Natural killer cell (primary cell): Measurements from ENCODE around the gene CCDC124. TPM values are rescaled to one million over a fixed set of nuclear protein-coding genes. Genes with fewer than 3 reads are reported as not detected.

ENCODE experiments used
- ATAC-seq, 3 donors: fragments of 150-1000 bp in 2 of 3; fragments of 200-7000 bp in 1 of 3; cut with Tn5 transposase; 1 replicate in 1 of 3; 2 replicates in 2 of 3; pipeline ENCODE4 v1.10.0; 2021; ENCODE audit warnings: mild to moderate bottlenecking in 2 of 3, moderate library complexity in 2 of 3
- DNase-seq, 2 donors: peaks; one replicate each; pipeline versions ENCODE4 v3.0.0 to v3.0.0-alpha.2; 2013 to 2021; ENCODE audit warnings: mixed read lengths in 1 of 2
- H3K27ac ChIP-seq: one replicate; pipeline ENCODE4 v1.5.1; 2013; ENCODE audit warnings: mild to moderate bottlenecking, low read length
- H3K27me3 ChIP-seq: one replicate; pipeline ENCODE4 v1.6.1; 2013; ENCODE audit warnings: low read length; ENCODE audit not compliant: control insufficient read depth, insufficient read depth
- H3K36me3 ChIP-seq: one replicate; pipeline ENCODE4 v1.6.1; 2013; ENCODE audit warnings: low read length; ENCODE audit not compliant: control insufficient read depth, insufficient read depth
- H3K4me1 ChIP-seq: one replicate; pipeline ENCODE4 v1.6.1; 2013; ENCODE audit warnings: low read length; ENCODE audit not compliant: control insufficient read depth, insufficient read depth
- H3K4me3 ChIP-seq: one replicate; pipeline ENCODE4 v1.5.1; 2013; ENCODE audit warnings: low read length
- H3K9me3 ChIP-seq: one replicate; pipeline ENCODE4 v1.6.1; 2013; ENCODE audit warnings: low read length; ENCODE audit not compliant: control insufficient read depth, insufficient read depth
- H3K27ac Mint-ChIP-seq, 2 donors: one replicate each; pipeline ENCODE4 v1.8.0; 2022; ENCODE audit warnings: mild to moderate bottlenecking in 2 of 2, mixed read lengths in 2 of 2, moderate library complexity in 1 of 2
- H3K27me3 Mint-ChIP-seq, 2 donors: one replicate each; pipeline ENCODE4 v1.8.0; 2022; ENCODE audit warnings: low read depth in 2 of 2, mixed read lengths in 2 of 2
- H3K36me3 Mint-ChIP-seq: one replicate; pipeline ENCODE4 v1.8.0; 2022; ENCODE audit warnings: mixed read lengths
- H3K4me1 Mint-ChIP-seq, 2 donors: one replicate each; pipeline ENCODE4 v1.8.0; 2022; ENCODE audit warnings: mixed read lengths in 2 of 2
- H3K4me3 Mint-ChIP-seq: one replicate; pipeline ENCODE4 v1.8.0; 2022; ENCODE audit warnings: mild to moderate bottlenecking, moderate library complexity, mixed read lengths
- H3K9me3 Mint-ChIP-seq, 2 donors: one replicate each; pipeline ENCODE4 v1.8.0; 2022; ENCODE audit warnings: mixed read lengths in 2 of 2
- WGBS: methylation state at CpG from one replicate; pipeline ENCODE4 v1.1.7; 2013; ENCODE audit warnings: missing lambda C conversion rate; ENCODE audit not compliant: insufficient coverage; 5-methylcytosine and 5-hydroxymethylcytosine counted together
- intact Hi-C: fragments of 100-400 bp; cut with micrococcal nuclease; formaldehyde crosslinking; loops from one replicate; pipeline ENCODE4 v1.14.2; 2022
- total RNA-seq, 4 donors: library from RNA; stranded (reverse); fragments of 120-200 nt in 1 of 4; gene quantifications; one replicate each; pipeline versions ENCODE4 v1.2.3 to v1.2.4, GENCODE V29; 2013 to 2022
- TF ChIP-seq, protein P1 (sequence below): fragments of 200-600 bp; IDR thresholded peaks from one replicate; pipeline ENCODE4 v1.8.0; 2022; ENCODE audit warnings: antibody characterized with exemption

CCDC124 gene
- total RNA-seq, 3 donors from 2014 or later (not counting 1 experiment from before 2014, with no cell fraction given), result 32.6 to 37.6 (median 37.4) TPM

DNA sequence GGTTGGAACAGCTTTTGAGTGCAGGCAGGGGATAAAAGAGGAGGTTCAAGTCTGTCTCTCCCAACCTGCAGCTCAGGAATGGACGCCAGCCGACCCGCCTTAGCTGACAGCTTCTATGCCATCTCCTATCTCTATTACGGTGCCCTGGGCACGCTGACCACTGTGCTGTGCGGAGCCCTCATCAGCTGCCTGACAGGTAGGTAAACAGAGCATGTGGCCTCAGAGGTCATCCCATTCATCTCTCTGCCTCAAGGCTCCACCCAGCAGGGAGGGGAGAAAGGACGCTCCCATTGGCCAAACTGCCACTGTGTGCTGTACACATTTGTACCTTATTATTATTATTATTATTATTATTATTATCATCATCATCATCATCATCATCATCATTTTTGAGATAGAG lies 44.6 kb upstream of the CCDC124 start:
- TF ChIP-seq, protein P1, sequence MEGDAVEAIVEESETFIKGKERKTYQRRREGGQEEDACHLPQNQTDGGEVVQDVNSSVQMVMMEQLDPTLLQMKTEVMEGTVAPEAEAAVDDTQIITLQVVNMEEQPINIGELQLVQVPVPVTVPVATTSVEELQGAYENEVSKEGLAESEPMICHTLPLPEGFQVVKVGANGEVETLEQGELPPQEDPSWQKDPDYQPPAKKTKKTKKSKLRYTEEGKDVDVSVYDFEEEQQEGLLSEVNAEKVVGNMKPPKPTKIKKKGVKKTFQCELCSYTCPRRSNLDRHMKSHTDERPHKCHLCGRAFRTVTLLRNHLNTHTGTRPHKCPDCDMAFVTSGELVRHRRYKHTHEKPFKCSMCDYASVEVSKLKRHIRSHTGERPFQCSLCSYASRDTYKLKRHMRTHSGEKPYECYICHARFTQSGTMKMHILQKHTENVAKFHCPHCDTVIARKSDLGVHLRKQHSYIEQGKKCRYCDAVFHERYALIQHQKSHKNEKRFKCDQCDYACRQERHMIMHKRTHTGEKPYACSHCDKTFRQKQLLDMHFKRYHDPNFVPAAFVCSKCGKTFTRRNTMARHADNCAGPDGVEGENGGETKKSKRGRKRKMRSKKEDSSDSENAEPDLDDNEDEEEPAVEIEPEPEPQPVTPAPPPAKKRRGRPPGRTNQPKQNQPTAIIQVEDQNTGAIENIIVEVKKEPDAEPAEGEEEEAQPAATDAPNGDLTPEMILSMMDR, result no peak
- H3K36me3 Mint-ChIP-seq, result no peaks in the 10 kb centered on the region
- Histone ChIP-seq H3K4me1 (peaks cover 8% of the 10 kb centered on the region), H3K27ac (no peak overlapping the region), H3K4me3 (no peak overlapping the region), H3K36me3 (no peaks in the 10 kb centered on the region), H3K27me3 (no peaks in the 10 kb centered on the region), H3K9me3 (no peaks in the 10 kb centered on the region)
- H3K27ac Mint-ChIP-seq, result no peak overlapping the region
- no peak for ATAC-seq
- no peaks in the 10 kb centered on the region for H3K9me3 Mint-ChIP-seq
- H3K27me3 Mint-ChIP-seq, result peaks cover 0 to 4% of the 10 kb centered on the region in 2 donors
- 97% methylated on average over 6 of the region's 7 CpGs for WGBS
- no peaks in the 10 kb centered on the region for H3K4me1 Mint-ChIP-seq
- DNase-seq, result no peak
- intact Hi-C loops, result no loop called here
- no peak overlapping the region for H3K4me3 Mint-ChIP-seq

DNA sequence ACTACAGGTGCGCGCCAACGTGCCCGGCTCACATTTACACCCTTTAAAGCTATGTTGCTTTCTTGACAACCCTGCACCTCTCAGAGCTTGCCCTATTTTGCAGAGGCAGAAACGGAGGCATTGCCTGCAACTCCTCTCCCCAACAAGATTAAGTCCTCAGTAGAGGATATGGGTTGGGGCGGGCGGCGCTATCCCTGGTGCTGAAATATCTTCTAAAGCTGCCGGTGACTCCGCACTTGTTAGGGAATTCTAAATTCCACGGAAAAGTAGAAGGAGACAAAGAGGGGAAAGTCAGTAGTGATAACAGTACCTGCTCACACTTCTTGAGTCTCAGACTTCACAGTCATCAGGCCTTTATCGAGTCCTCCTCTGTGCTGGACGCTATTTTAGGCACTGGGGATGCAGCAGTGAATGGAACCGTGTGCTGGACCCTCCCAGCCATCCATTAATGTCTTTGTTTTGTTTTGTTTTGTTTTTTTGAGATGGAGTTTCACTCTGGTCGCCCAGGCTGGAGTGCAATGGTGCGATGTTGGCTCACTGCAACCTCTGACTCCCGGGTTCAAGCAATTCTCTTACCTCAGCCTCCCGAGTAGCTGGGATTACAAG lies 43.1 kb upstream of the CCDC124 start:
- intact Hi-C loops, result no loop called here
- Histone ChIP-seq H3K9me3 (no peaks in the 10 kb centered on the region), H3K4me3 (no peak overlapping the region), H3K27me3 (no peaks in the 10 kb centered on the region), H3K27ac (no peak overlapping the region), H3K36me3 (no peaks in the 10 kb centered on the region), H3K4me1 (no peaks in the 10 kb centered on the region)
- H3K36me3 Mint-ChIP-seq, result no peaks in the 10 kb centered on the region
- TF ChIP-seq, protein P1, result no peak
- no peaks in the 10 kb centered on the region for H3K4me1 Mint-ChIP-seq
- 80% methylated on average over 17 of the region's 18 CpGs for WGBS
- H3K27me3 Mint-ChIP-seq, result peaks cover 0 to 5% of the 10 kb centered on the region in 2 donors
- no peak overlapping the region for H3K27ac Mint-ChIP-seq
- DNase-seq (no peak), ATAC-seq (no peak)
- no peak overlapping the region for H3K4me3 Mint-ChIP-seq
- no peaks in the 10 kb centered on the region for H3K9me3 Mint-ChIP-seq

DNA sequence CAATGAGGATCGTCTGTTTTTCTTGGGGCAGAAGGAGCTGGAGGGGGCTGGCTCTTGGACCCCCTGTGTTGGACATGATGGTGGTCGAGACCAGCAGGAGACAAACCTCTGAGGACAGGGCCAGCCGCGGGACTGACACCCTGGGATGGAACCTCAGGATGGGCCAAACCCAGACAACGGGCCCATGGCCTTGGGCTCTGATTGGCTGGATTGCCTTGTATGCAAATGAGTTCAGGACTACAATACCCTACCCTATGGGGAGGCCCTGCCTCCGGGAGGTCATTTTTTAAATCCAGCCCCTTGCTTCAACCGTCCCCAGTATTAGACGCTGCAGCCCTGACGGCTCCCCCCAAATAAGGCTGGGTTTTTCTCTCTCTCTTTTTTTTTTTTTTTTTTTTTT lies 39.0 kb upstream of the CCDC124 start:
- Histone ChIP-seq H3K9me3 (no peaks in the 10 kb centered on the region), H3K27me3 (no peaks in the 10 kb centered on the region), H3K27ac (no peak overlapping the region), H3K4me3 (no peak overlapping the region), H3K36me3 (no peaks in the 10 kb centered on the region), H3K4me1 (no peaks in the 10 kb centered on the region)
- TF ChIP-seq, protein P1, result no peak
- Mint-ChIP-seq H3K9me3 (no peaks in the 10 kb centered on the region), H3K27ac (no peak overlapping the region), H3K4me1 (no peaks in the 10 kb centered on the region), H3K36me3 (no peaks in the 10 kb centered on the region), H3K27me3 (peaks cover 0 to 5% of the 10 kb centered on the region in 2 donors), H3K4me3 (no peak overlapping the region)
- intact Hi-C loops, result no loop called here
- no peak for ATAC-seq
- WGBS, result 90% methylated on average over 9 of the region's 9 CpGs
- DNase-seq, result no peak

DNA sequence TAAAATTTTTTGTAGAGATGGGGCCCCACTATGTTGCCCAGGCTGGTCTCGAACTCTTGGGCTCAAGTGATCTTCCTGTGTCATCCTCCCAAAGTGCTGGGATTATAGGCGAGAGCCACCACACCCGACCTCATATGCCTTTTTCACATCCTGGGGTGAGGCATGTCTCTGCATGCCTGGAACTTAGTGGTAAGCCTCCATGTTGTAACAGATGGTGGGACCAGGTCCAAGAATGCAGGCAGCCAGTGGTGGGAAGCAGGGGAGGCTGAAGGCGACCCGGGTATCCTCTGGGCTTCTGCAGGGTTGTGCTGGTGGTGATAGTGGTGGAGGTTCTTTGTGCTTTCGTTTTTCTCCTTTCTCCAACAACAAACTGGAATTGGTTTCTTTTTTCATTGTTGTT lies 30.1 kb upstream of the CCDC124 start:
- TF ChIP-seq, protein P1, result no peak
- Histone ChIP-seq H3K9me3 (no peaks in the 10 kb centered on the region), H3K36me3 (no peaks in the 10 kb centered on the region), H3K27me3 (no peaks in the 10 kb centered on the region), H3K4me1 (no peaks in the 10 kb centered on the region), H3K4me3 (no peak overlapping the region), H3K27ac (no peak overlapping the region)
- H3K9me3 Mint-ChIP-seq, result no peaks in the 10 kb centered on the region
- no peak overlapping the region for H3K27ac Mint-ChIP-seq
- 85% methylated on average over 5 of the region's 6 CpGs for WGBS
- DNase-seq (no peak), ATAC-seq (no peak)
- no peaks in the 10 kb centered on the region for H3K36me3 Mint-ChIP-seq
- no peak overlapping the region for H3K4me3 Mint-ChIP-seq
- H3K4me1 Mint-ChIP-seq, result no peaks in the 10 kb centered on the region
- intact Hi-C loops, result no loop called here
- H3K27me3 Mint-ChIP-seq, result peaks cover 16 to 26% of the 10 kb centered on the region in 2 donors
